HepG2 (cell line): ENCODE data around the gene RCC1. TPM values are rescaled to one million over a fixed set of nuclear protein-coding genes. Genes with fewer than 3 reads are reported as not detected.

Source experiments
- AKAP8 ChIP-seq: sonication (generic); formaldehyde crosslinking; IDR thresholded peaks from 2 replicates; pipeline ENCODE4 v1.5.1; 2020; ENCODE audit warnings: mild to moderate bottlenecking, missing genetic modification reagents
- FIP1L1 ChIP-seq: fragments of 200-400 bp; formaldehyde crosslinking; IDR thresholded peaks from 2 replicates; pipeline ENCODE4 v1.6.1; 2018; ENCODE audit warnings: low read depth, mild to moderate bottlenecking, low read length, moderate library complexity, borderline replicate concordance; ENCODE audit not compliant: insufficient read depth
- HMG20B ChIP-seq: conservative IDR thresholded peaks from 2 replicates; pipeline ENCODE4 v1.6.1; 2016; ENCODE audit warnings: missing genetic modification reagents, missing compliant biosample characterization
- NR1H2 ChIP-seq: sonication (generic); formaldehyde crosslinking; IDR thresholded peaks from 2 replicates; pipeline ENCODE4 v1.8.1; 2022; ENCODE audit warnings: low read depth, missing genetic modification reagents, borderline replicate concordance
- POLR2AphosphoS2 ChIP-seq: IDR thresholded peaks from 2 replicates; pipeline ENCODE4 v1.6.1; 2011; ENCODE audit warnings: low read depth, low read length, improper control_type of control experiment
- POLR2AphosphoS5 ChIP-seq: IDR thresholded peaks from 2 replicates; pipeline ENCODE4 v1.6.1; 2012; ENCODE audit warnings: low read depth, low read length
- POLR2G ChIP-seq: fragments of 200-400 bp; formaldehyde crosslinking; IDR thresholded peaks from 2 replicates; pipeline ENCODE4 v1.6.1; 2018; ENCODE audit warnings: mild to moderate bottlenecking, low read depth, low read length, moderate library complexity
- RBFOX2 ChIP-seq: fragments of 200-400 bp; formaldehyde crosslinking; IDR thresholded peaks from 2 replicates; pipeline ENCODE4 v1.6.1; 2017; ENCODE audit warnings: low read depth, mild to moderate bottlenecking, low read length
- RFXAP ChIP-seq: sonication (generic); formaldehyde crosslinking; IDR thresholded peaks from 2 replicates; pipeline ENCODE4 v1.4.0; 2020; ENCODE audit warnings: missing genetic modification reagents, borderline replicate concordance
- YEATS4 ChIP-seq: sonication (generic); formaldehyde crosslinking; IDR thresholded peaks from 2 replicates; pipeline ENCODE4 v1.4.0; 2020; ENCODE audit warnings: missing genetic modification reagents, borderline replicate concordance
- ZBTB3 ChIP-seq: sonication (generic); formaldehyde crosslinking; IDR thresholded peaks from 2 replicates; pipeline ENCODE4 v1.4.0; 2020; ENCODE audit warnings: low read depth, mild to moderate bottlenecking, moderate library complexity, missing genetic modification reagents, borderline replicate concordance
- ZC3H13 ChIP-seq: sonication (generic); formaldehyde crosslinking; IDR thresholded peaks from 2 replicates; pipeline ENCODE4 v1.8.1; 2023; ENCODE audit warnings: mild to moderate bottlenecking, missing genetic modification reagents, moderate library complexity
- ZC3H4 ChIP-seq: sonication (generic); formaldehyde crosslinking; IDR thresholded peaks from 2 replicates; pipeline ENCODE4 v1.4.0; 2020; ENCODE audit warnings: missing genetic modification reagents, borderline replicate concordance
- ZFX ChIP-seq: sonication (generic); formaldehyde crosslinking; IDR thresholded peaks from 2 replicates; pipeline ENCODE4 v1.4.0; 2020; ENCODE audit warnings: mild to moderate bottlenecking, low read depth, missing genetic modification reagents, moderate library complexity
- ZNF101 ChIP-seq: sonication (generic); formaldehyde crosslinking; IDR thresholded peaks from 2 replicates; pipeline ENCODE4 v1.4.0; 2020; ENCODE audit warnings: mild to moderate bottlenecking, low read depth, missing genetic modification reagents, borderline replicate concordance
- ZNF430 ChIP-seq: sonication (generic); formaldehyde crosslinking; IDR thresholded peaks from 2 replicates; pipeline ENCODE4 v1.9.0; 2021; ENCODE audit warnings: mild to moderate bottlenecking, missing genetic modification reagents
- ZNF557 ChIP-seq: sonication (generic); formaldehyde crosslinking; IDR thresholded peaks from 2 replicates; pipeline ENCODE4 v1.4.0; 2020; ENCODE audit warnings: missing genetic modification reagents
- ZNF562 ChIP-seq: sonication (generic); formaldehyde crosslinking; IDR thresholded peaks from 2 replicates; pipeline ENCODE4 v1.8.0; 2022; ENCODE audit warnings: missing genetic modification reagents, borderline replicate concordance
- ZNF567 ChIP-seq: sonication (generic); formaldehyde crosslinking; IDR thresholded peaks from 2 replicates; pipeline ENCODE4 v1.8.1; 2023; ENCODE audit warnings: mild to moderate bottlenecking, missing genetic modification reagents, borderline replicate concordance
- ZNF614 ChIP-seq: IDR thresholded peaks from 2 replicates; pipeline ENCODE4 v1.6.1; 2018; ENCODE audit warnings: missing biosample characterization, missing genetic modification reagents, inconsistent platforms, borderline replicate concordance
- ZNF720 ChIP-seq: sonication (generic); formaldehyde crosslinking; IDR thresholded peaks from 2 replicates; pipeline ENCODE4 v1.4.0; 2020; ENCODE audit warnings: missing genetic modification reagents
- polyA plus RNA-seq, 8 experiments: library from polyadenylated mRNA; depleted of rRNA in 3 of 8; stranded (reverse) in 7 of 8; unstranded in 1 of 8; fragments of >200 nt; fragmentation: Illumina TruSeq in 4 of 8; extraction: Trizol in 4 of 8; gene quantifications; 2 replicates each; pipeline versions ENCODE4 v1.2.1 to v1.2.3, GENCODE V29; 2011 to 2016; ENCODE audit warnings: low read depth in 4 of 8, missing spikeins in 1 of 8, mixed read lengths in 1 of 8; ENCODE audit not compliant: insufficient read depth in 1 of 8
- total RNA-seq, 5 experiments: library from RNA; depleted of rRNA; stranded (reverse); fragments of >200 nt; fragmentation: Illumina TruSeq; extraction: Trizol; gene quantifications; 2 replicates each; pipeline ENCODE4 v1.2.3, GENCODE V29; 2016; ENCODE audit warnings: low read depth in 1 of 5
- TF ChIP-seq, protein P1 (sequence below): sonication (generic); formaldehyde crosslinking; IDR thresholded peaks from 2 replicates; pipeline ENCODE4 v1.5.0; 2020; ENCODE audit warnings: missing genetic modification reagents
- TF ChIP-seq, protein P2 (sequence below): sonication (generic); formaldehyde crosslinking; IDR thresholded peaks from 2 replicates; pipeline ENCODE4 v1.4.0; 2020; ENCODE audit warnings: missing genetic modification reagents, borderline replicate concordance

Gene RCC1
- total and polyA plus RNA-seq, 2 of the 13 experiments (the other 11 are each of a cell fraction or from before 2014, with no cell fraction given), result 47.2 to 80.8 TPM

DNA sequence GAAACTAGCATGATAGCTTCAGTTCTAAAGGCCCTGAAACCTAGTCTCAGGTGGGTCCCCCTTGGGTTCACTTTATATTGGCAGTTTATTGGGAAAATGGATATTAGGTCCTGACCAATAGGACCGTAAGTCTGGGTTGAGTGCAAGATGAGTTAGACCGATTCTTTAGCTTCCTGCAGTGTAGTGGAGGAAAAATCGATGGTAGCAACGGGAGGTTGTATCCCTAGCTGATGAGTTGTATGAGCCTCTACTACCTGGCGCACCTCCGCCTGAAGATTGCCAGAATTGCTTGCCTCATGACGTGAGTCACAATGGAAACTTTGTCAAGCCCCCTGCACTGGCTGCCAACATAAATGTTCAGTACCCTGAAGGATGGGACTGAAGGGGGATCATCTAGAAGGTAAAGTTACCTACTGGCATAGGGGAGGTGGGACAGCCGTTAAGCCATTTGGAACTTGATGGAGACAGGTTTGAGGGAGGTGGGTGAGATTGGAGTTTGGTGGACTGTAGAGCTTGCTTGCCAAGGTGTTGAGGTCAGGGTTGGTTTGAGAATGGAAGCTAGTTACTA, 3.9 kb downstream of the RCC1 start (continued):
- TF ChIP-seq, protein P1, sequence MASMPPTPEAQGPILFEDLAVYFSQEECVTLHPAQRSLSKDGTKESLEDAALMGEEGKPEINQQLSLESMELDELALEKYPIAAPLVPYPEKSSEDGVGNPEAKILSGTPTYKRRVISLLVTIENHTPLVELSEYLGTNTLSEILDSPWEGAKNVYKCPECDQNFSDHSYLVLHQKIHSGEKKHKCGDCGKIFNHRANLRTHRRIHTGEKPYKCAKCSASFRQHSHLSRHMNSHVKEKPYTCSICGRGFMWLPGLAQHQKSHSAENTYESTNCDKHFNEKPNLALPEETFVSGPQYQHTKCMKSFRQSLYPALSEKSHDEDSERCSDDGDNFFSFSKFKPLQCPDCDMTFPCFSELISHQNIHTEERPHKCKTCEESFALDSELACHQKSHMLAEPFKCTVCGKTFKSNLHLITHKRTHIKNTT (CRISPR knock-in tag), result 0 out of 2 replicates have a peak, but pooled peaks have one; percentile 16
- peak; percentile 43; the same call in 1 of the 2 replicates for TF ChIP-seq NR1H2
- 0 out of 2 replicates have a peak, but pooled peaks have one; percentile 30 for TF ChIP-seq ZNF720 (CRISPR knock-in tag)
- 0 out of 2 replicates have a peak, but pooled peaks have one; percentile 8 for TF ChIP-seq HMG20B (CRISPR knock-in tag)
- TF ChIP-seq ZNF562 (CRISPR knock-in tag), result 0 out of 2 replicates have a peak, but pooled peaks have one; percentile 25
- 0 out of 2 replicates have a peak, but pooled peaks have one; percentile 38 for TF ChIP-seq ZNF557 (CRISPR knock-in tag)
- TF ChIP-seq ZNF567, result no peak
- no peak for TF ChIP-seq ZBTB3 (CRISPR knock-in tag)
- peak; percentile 67 for TF ChIP-seq ZC3H13 (CRISPR knock-in tag)
- TF ChIP-seq FIP1L1, result peak; percentile 68; the same call in 1 of the 2 replicates
- no peak for TF ChIP-seq ZNF101
- TF ChIP-seq, protein P2, sequence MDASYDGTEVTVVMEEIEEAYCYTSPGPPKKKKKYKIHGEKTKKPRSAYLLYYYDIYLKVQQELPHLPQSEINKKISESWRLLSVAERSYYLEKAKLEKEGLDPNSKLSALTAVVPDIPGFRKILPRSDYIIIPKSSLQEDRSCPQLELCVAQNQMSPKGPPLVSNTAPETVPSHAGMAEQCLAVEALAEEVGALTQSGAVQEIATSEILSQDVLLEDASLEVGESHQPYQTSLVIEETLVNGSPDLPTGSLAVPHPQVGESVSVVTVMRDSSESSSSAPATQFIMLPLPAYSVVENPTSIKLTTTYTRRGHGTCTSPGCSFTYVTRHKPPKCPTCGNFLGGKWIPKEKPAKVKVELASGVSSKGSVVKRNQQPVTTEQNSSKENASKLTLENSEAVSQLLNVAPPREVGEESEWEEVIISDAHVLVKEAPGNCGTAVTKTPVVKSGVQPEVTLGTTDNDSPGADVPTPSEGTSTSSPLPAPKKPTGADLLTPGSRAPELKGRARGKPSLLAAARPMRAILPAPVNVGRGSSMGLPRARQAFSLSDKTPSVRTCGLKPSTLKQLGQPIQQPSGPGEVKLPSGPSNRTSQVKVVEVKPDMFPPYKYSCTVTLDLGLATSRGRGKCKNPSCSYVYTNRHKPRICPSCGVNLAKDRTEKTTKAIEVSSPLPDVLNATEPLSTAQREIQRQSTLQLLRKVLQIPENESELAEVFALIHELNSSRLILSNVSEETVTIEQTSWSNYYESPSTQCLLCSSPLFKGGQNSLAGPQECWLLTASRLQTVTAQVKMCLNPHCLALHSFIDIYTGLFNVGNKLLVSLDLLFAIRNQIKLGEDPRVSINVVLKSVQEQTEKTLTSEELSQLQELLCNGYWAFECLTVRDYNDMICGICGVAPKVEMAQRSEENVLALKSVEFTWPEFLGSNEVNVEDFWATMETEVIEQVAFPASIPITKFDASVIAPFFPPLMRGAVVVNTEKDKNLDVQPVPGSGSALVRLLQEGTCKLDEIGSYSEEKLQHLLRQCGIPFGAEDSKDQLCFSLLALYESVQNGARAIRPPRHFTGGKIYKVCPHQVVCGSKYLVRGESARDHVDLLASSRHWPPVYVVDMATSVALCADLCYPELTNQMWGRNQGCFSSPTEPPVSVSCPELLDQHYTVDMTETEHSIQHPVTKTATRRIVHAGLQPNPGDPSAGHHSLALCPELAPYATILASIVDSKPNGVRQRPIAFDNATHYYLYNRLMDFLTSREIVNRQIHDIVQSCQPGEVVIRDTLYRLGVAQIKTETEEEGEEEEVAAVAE, result 0 out of 2 replicates have a peak, but pooled peaks have one; percentile 15
- TF ChIP-seq ZNF430 (CRISPR knock-in tag), result peak; percentile 70; the same call in 1 of the 2 replicates
- TF ChIP-seq AKAP8, result peak; percentile 22
- TF ChIP-seq ZNF614 (CRISPR knock-in tag), result no peak
- TF ChIP-seq ZC3H4 (CRISPR knock-in tag), result peak; percentile 99
- peak; percentile 76 for TF ChIP-seq POLR2G
- peak; percentile 3; the same call in 1 of the 2 replicates for TF ChIP-seq RBFOX2
- TF ChIP-seq RFXAP (CRISPR knock-in tag), result peak; percentile 42; the same call in 1 of the 2 replicates
- TF ChIP-seq ZFX (CRISPR knock-in tag), result peak; percentile 22; the same call in 1 of the 2 replicates
- peak; percentile 86 for TF ChIP-seq POLR2AphosphoS5
- peak; percentile 94 for TF ChIP-seq POLR2AphosphoS2
- peak; percentile 38; the same call in 1 of the 2 replicates for TF ChIP-seq YEATS4
